Measurements from ENCODE around the gene REEP6.

REEP6 gene

GRCh38 chr19:1457031-1457739, 33.8 kb upstream of the REEP6 start:
- DNase-seq: no peak

DNA sequence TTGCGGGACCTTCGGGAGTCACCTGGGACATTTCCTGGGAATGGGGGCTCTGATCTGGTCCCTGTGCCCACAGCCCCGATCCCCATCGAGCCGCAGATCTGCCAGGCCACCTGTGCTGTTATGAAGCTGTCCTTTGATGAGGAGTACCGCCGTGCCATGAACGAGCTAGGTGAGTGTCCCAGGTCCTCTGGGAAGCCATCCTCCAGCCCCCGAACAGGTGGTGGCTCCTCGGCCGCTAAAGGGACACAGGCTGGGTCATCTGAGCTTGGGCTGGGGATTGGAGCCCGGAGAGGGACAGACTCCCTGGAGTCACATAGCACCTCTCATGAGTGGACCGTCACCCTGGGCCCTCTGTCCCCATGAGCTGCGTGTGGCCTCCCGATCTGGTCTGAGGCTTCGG, 33.1 kb upstream of the REEP6 start:
- DNase-seq: no peak

DNA sequence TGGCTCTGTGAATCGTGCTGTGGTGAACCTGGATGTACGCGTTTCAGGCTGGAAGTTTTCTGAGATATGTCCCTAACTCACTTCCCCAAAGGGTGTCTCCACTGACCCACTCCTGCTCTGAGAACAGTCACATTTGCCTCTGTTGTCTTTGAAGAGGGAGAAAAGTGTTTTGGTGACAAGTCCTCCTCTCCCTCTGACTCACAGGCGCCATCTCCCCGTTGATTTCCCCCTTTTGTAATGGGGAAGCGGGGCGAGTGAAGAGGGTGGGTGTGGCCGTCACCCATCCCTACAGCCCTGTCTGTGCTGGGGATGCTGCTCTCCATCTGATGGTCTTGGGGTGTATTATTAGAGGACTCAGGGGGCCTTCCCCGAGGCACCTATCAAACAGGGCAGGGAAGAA, 31.5 kb upstream of the REEP6 start:
- no peak for DNase-seq

DNA sequence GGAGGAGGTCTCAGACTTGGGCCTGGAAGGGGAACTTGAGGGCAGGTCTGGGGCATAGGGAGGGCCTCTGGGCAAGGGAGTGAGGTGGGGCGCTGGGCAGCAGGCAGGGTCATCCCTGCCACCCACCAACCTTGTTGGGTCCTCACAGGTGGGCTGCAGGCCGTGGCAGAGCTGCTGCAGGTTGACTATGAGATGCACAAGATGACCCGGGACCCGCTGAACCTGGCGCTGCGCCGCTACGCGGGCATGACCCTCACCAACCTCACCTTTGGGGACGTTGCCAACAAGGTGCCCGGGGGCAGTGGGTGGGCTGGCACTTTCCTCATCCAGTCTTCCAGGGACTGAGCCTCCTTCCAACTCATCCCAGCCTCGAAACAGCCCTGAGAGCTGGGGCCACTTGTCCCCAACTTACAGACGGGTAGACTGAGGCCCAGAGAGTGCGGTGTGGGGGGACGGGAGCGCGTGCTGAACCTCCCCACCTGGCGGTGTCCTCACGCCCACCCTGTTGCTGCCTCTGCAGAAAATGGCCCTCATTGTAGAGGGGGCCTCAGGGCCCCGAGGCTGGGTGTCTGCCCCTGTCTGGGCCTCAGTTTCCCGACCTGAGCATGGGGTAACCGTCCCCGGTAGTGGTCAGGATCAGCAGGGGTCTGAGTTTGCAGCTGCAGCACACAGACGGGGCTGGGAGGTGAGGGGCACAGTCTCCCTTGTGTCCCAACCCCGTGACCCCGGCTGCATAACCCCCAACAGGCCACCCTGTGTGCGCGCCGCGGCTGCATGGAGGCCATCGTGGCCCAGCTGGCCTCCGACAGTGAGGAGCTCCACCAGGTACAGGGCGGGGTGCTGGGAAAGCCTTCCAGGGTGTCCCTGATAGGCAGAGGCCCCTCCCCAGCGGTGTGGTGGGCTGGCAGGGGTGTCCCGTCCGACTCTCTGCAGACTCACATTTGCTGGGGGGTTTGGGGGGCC, 30.7 kb upstream of the REEP6 start:
- no peak for DNase-seq

DNA sequence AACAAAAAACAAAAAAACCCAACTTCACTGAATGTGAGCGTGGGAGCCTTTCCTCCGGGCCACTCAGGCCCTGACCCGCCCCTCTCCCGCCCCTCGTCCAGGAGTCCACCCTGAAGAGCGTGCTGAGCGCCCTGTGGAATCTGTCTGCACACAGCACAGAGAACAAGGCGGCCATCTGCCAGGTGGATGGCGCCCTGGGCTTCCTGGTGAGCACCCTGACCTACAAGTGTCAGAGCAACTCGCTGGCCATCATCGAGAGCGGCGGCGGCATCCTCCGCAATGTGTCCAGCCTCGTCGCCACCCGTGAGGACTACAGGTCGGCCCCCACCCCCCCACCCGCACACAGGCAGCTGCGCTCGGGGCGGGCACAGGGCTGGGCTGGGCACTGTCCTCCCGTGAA, 29.1 kb upstream of the REEP6 start:
- DNase-seq: no peak

- no peak for DNase-seq
These were observed 25.6 kb upstream of the REEP6 start for GRCh38 chr19:1465191-1466016.

GRCh38 chr19:1466018-1466460, 24.9 kb upstream of the REEP6 start:
- no peak for DNase-seq

DNA sequence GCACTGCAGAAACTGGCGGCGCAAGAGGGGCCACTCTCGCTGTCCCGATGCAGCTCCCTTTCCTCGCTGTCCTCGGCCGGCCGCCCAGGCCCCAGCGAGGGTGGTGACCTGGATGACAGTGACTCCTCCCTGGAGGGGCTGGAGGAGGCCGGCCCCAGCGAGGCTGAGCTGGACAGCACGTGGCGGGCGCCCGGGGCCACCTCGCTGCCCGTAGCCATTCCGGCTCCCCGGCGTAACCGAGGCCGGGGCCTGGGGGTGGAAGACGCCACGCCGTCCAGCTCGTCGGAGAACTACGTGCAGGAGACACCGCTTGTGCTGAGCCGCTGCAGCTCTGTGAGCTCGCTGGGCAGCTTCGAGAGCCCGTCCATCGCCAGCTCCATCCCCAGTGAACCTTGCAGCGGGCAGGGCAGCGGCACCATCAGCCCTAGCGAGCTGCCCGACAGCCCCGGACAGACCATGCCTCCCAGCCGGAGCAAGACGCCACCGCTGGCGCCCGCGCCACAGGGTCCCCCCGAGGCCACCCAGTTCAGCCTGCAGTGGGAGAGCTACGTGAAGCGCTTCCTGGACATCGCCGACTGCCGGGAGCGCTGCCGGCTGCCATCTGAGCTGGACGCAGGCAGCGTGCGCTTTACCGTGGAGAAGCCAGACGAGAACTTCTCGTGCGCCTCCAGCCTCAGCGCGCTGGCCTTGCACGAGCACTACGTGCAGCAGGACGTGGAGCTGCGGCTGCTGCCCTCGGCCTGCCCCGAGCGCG, 24.3 kb upstream of the REEP6 start:
- DNase-seq: no peak

DNA sequence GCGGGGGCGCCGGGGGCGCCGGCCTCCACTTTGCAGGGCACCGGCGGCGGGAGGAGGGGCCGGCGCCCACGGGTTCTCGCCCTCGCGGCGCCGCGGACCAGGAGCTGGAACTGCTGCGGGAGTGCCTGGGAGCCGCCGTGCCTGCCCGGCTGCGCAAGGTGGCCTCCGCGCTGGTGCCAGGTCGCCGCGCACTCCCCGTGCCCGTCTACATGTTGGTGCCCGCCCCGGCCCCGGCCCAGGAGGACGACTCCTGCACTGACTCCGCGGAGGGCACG, 23.8 kb upstream of the REEP6 start:
- DNase-seq: no peak

- DNase-seq: no peak
These were observed 23.3 kb upstream of the REEP6 start for GRCh38 chr19:1467490-1468273.

- DNase-seq: no peak
These were observed 22.6 kb upstream of the REEP6 start for GRCh38 chr19:1468274-1468820.

GRCh38 chr19:1468821-1469254, 22.1 kb upstream of the REEP6 start:
- DNase-seq: peak; percentile 50

DNA sequence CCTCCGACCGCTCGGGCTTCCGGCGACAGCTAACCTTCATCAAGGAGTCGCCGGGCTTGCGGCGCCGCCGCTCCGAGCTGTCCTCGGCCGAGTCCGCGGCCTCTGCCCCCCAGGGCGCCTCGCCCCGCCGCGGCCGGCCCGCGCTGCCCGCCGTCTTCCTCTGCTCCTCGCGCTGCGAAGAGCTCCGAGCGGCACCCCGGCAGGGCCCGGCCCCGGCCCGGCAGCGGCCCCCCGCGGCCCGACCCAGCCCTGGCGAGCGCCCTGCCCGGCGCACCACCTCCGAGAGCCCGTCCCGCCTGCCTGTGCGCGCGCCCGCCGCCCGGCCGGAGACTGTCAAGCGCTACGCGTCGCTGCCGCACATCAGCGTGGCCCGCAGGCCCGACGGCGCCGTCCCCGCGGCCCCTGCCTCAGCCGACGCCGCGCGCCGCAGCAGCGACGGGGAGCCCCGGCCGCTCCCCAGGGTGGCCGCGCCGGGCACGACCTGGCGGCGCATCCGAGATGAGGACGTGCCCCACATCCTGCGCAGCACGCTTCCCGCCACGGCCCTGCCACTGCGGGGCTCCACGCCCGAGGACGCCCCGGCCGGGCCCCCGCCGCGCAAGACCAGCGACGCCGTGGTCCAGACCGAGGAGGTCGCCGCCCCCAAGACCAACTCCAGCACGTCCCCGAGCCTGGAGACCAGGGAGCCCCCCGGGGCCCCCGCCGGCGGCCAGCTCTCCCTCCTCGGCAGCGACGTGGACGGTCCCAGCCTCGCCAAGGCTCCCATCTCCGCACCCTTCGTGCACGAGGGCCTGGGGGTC, 21.5 kb upstream of the REEP6 start:
- no peak for DNase-seq

- no peak for DNase-seq
These were observed 21.0 kb upstream of the REEP6 start for GRCh38 chr19:1470055-1470304.

DNA sequence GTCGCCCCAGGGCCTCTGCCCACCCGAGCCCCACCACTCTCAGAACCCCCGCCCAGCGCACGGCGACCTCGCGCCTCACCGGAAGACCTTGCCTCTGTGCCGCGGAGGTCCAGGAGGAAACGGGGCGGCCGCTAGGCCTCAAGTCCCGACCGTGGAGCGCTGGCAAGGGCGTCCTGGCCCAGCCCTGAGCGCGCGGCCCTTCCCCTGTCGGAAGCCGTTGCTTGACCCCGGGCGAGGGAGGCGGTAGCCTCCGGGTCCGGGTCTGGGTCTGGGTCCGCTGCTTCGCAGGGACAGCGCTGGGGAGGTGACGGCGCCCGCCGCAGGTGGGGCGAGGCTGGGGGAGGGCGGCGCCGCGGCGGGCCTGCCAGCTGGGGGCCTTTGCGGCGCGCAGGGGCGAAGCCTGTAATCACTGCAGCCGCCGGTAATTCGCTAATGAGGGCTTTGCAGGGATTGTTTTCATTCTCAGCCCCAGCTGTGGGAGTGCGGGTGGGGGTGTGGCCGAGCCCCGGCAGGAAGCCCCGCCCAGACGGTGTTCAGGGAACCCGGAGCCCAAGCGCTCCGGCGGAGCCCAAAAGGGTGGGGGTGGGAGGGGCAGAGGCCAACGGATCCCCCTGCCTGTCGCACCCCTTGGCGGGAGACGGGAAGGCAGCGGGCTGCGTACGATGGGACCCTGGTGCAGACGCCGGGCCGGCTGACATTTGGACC, 20.5 kb upstream of the REEP6 start:
- DNase-seq: peak; percentile 39

DNA sequence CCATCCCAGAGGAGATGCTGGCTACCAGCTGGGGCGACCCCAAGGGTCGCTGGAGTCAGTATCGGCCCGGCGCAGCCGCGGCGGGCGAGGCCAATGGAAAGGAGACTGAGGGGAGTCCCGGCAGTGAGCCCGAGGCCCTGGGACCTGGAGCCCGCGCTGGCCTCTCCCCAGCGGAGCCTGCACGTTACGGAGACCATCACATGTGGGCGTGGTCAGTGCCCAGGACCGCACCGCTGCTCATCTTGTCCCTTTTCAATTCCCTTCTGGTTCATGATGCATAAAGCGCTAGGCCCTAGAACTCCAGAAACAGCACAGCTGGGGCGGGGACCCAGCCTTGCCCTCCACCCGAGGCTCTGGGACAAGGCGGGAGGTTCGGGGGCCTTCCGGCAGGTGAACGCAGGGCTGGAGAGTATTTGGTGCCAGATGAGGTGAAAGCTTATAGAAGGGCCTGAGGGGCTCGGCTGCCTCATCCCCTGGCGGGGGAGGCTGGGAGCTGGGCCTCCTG, 19.9 kb upstream of the REEP6 start:
- no peak for DNase-seq

GRCh38 chr19:1471515-1472160, 19.3 kb upstream of the REEP6 start:
- peak; percentile 37 for DNase-seq

- no peak for DNase-seq
These were observed 18.5 kb upstream of the REEP6 start for GRCh38 chr19:1472231-1473084.

Measured in EL (cell line).